Activated CD4-positive, CD25-positive, alpha-beta regulatory T cell treated with anti-CD3 and anti-CD28 coated beads, Interleukin-2, amount 50 U/mL, for 24 hours (primary cell): Measurements from ENCODE around the gene RBM26.
"Not testable (repeated sequence)": the region's sequence is repeated elsewhere in the genome, so short reads cannot be mapped to it uniquely, and the experiment has no call there.

Experiments used
- ATAC-seq, 2 donors: fragments of 150-1000 bp; cut with Tn5 transposase; one replicate each; pipeline ENCODE4 v1.10.0; 2021; ENCODE audit warnings: mild to moderate bottlenecking in 1 of 2, moderate library complexity in 1 of 2

The RBM26 gene

DNA sequence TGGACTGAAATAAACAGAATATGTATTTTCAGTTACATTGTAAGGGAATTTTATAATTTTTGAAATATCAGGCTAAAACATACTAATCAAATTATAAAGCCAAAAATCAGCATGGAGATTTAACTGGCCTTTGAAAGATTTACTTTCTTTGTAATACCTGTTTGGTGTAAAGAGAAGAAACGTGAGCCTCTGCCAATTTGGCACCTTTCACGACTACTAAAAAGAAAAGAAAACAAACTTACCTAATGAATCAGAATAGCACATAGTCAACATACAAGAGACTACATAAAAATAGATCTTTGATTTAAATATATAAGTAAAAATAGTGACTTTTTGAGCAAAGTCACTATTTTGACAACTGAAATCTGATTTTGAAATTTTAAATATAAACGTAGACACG is 87.4 kb downstream of the RBM26 start:
- no peak for ATAC-seq

DNA sequence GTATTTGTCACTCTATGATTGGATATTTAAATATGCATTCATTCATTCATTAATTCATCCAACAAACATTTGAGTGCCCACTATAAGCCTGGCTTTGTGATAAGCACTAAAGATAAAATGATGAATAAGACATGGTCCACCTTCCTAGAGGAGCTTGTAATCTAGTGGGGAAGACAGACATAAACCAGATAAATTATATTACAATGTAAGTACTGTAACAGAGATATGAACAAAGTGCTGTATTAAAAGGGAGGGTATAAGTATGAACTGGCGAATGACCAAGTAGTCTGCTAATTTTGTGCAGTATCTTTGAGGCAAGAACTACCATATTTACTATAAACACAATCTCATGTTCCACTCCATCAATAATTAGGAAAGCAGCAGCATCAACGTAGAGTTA is 88.2 kb downstream of the RBM26 start:
- no peak for ATAC-seq

DNA sequence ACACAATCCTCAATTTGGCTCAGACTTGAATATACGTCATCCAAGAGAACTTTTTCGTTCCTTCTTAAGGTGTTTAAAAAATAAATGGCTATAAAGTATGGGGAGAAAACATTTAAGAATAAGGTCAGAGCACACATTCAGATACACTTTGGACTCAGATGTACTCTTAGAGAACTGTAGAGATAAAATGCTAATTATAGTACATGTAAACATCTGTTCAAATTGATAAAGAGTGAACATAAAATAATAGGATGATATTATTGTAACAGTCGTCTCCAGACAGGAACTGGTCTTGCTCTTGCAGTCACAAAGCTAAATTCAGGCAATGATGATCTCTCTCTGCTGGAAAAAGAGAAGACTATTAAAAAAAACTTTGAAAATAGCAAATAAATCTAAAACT is 91.4 kb downstream of the RBM26 start:
- ATAC-seq: no peak

DNA sequence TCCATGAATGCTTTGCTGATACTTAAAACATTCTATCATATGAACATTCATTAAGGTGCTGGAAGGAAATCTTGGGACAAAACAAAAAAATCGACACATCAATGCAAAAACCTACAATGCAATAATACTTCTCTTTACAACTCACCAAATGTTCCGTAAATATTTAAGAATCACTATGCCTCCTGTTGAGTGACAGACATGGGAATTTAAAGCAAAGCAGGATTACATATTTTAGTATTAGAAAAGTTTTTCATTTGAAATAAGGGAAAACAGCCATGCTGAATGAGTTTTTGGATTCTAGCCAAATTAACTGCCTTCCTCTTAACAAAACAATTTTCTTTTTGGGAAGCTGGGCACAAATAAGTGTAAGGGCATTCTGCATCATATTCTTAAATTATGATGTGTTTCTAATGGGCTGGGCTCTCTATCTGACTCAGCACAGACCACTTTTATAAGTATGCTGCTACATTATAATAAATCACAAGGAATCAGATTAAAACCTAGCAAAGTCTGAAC is 93.7 kb downstream of the RBM26 start:
- ATAC-seq: no peak

DNA sequence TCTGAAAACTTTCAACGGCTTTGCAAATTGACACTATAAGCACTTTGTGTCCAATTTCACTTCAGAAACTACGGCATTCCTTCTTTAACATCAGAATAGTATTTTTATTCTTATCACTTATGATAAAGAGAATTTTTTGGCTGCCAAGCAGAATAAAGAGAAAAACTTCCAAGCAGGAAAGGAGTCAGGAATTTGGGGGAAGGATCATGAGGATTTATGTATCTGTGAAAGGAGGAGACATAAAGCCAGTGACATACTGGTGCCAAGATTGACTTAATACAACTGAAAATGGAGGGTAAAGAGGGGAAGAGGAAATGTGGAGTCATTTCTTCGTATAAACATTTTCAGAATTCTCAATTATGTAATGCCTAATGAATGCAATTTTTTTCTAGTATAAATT is 94.7 kb downstream of the RBM26 start:
- no peak for ATAC-seq

DNA sequence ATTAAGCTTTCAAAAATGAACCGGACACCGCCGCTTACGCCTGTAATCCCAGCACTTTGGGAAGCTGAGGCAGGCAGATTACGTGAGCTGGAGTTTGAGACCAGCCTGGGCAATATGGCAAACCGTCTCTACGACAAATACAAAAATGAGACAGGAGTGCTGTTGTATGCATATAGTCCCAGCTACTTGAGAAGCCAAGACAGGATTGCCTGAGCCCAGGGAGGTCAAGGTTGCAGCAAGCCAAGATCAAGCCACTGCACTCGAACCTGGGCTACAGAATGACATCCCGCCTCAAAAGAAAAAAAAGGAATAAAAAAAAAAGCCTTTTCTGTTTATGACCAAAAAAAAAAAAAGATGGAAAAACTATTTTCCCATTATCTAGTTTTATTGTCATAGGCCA is 96.4 kb downstream of the RBM26 start:
- ATAC-seq: no peak

DNA sequence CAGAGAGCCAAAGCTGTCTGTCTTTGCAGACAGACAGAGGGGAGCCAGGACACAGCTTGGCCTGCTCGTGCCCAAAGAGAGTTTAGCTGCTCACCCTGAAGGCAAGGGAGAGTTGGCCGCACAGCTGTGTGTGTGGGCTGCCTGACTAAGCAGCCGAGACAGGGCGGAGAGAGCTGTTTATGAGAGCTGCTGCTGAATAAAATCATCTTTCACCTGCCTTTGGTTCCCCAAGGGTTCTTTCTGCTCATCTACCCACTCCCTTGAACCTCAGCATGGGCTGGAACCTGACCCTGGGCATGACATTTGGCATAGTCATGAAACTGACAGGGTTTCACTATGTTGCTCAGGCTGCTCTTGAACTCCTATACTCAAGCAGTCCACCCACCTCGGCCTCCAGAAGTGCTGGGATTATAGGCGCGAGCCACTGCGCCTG is 98.2 kb downstream of the RBM26 start:
- ATAC-seq: peak in 1 of 2 donors; percentile 33

DNA sequence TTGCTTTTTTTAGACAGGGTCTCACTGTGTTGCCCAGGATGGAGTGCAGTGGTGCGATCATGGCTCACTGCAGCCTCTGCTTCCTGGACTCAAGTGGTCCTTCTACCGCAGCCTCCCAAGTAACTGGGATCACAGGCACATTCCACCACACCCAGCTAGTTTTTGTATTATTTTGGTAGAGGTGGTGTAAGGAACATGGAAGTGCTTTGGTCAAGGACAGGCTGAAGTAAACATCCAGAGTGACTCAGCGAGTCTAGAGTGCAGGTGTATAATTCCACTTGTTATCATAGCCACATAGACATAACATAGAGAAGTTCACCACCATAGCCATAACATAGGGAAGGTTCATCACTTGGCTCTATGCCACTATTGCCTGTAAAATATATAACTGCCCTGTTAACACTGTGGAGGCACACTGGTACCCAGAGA is 98.6 kb downstream of the RBM26 start:
- ATAC-seq: no peak

DNA sequence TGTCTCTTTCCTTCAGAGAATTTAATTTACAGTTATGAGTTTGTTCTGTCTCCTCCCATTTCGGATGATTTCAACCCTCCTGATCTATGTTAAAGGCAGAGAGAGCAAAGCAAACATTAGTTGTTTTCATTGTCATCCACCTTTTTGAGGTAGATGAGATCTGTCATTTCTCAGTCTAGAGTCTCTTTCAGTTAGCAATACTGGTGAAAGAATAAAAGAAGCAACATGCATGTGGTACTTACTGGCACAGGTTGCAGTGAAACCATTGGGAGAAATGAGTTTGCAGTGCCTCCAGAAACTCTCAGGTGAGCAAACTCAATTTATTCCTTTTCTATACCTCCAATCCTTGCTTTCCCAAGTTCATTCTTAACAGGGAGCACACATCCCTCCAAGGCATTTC is 99.4 kb downstream of the RBM26 start:
- no peak for ATAC-seq

DNA sequence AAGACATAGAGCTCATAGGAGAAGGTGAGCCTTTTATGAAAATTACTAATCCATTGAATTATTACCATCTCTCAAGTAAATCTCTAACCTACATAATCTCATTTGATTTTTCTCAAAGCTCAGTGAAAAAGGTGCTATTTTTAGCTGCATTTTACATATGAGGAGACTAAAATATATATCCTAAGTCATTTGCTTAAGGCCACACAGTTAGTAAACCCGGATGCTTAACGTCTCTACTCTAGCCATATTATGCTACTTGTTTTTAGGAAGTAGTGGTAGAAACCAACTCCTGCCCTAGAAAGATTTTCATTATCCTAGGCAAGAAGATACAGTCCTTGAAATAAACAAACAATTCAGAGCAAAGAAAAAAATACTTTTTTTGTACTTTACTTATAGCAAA is 108.9 kb downstream of the RBM26 start:
- no peak for ATAC-seq

DNA sequence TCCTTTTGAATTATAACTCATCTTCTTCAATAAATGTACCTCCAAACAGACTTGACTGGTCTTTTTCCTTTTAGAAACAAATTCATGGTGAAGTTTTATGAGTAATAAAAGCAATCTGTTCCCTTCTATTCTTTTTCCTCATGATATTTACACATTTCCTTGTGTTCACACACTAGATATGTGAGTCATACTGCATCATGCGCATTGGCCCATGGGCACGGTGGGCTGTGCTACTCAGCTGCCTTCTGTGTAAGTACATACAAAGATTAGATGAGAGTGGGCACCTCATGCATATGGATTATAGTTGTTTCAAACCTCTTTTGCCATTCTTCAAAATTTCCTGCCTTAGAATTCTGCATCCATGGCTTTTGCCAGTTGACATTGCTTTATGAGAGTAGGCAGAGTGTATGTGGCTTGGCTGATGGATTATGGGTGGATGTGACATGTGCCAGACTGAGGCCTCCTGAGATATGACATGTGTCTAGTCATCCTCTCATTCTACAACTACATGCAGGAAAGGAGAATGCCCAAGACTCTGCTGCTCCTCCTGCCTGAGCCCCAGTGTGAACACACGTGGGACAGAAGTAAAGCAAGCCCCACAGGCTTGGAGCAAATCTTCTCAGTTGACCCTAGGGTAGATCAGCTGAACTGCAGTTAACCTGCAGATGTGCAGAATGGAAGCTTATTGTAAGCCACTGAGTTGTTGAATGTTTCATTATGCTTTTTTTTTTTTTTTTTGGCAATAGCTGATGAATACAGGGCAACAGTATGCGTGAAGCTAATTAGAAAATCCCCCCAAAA is 109.9 kb downstream of the RBM26 start:
- ATAC-seq: no peak

DNA sequence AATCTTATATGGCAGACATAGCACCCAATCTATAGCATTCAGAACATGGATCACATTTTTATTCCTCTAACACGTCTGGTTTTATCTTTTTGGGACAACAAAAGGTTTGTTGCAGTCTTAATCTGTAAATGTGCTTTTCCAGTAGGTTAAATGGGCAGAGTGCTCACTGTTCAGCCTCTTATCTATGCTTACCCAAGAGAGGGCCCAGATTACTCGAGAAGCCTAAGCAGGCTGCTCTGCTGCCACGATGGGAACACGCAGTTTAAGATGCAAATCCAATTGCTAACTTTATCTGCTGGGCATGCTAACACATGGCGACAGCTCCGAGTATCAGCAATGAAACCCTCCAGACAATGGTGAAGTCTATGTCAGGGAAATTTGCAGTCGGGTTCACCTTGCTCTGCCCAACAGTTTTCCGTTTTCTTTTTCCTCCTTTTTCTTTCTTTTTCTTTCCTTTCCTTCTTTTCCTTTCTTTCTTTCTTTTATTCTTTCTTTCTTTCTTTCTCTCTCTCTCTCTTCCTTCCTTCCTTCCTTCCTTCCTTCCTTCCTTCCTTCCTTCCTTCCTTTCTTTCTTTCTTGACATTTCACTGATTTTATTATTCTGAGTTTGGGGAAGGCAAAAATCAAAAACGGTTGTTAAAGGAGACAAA is 115.3 kb downstream of the RBM26 start:
- no peak for ATAC-seq

DNA sequence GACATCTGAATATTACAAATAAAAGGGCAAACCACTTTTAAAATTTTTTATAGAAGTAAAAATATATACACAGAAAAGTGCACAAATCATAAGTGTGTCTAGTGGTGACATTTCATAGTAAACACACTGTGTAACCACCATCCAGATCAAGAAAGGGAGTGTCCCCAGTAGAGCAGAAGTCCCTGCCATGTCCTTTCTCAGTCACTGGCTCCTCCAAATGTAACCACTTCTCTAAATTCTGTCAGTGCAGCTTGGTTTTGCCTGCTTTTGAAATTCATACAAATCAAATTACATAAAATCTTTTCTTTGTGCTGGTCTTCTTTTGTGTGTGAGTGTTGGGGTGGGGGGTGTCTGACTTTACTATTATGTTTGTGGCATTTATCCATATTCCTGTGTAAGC is 116.5 kb downstream of the RBM26 start:
- no peak for ATAC-seq

DNA sequence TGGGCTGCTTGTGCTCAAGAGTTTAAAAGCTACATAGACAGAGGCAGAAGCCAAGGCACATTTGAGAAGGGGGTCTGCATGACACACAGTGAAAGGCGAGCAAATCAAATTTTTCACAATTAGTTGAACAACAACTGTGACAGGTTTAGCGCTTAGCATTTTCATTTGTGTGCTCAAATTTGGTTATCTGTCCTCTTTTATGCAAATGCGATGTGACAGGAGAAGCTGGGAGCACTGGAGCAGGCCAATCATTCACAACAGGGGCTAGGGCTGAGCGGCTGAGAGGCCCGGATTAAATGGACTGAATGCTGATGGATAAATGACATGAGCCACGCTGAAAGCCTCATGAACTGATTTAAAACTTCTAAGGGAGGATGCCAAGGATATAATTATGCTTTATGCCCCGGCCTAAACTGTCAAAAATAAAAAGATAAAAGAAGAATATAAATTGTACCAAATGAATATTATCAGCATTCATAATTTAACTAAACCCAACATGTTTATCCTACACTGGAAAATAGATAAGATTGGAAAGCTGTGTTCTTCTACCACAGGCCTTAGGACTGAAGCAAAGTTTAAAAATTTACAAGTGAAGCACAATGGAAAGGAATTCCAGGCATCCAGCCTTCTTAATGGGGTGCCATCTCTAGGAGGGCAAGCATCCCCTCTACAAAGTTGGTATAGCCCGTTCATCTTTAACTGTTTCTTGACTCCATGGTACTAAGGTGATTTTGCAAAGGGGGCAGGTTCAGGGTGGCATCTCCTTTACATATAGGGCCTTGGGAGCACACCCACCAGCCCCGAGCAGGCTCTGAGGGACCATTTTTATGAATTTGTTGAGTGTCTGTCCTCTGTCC is 117.9 kb downstream of the RBM26 start:
- ATAC-seq: no peak

DNA sequence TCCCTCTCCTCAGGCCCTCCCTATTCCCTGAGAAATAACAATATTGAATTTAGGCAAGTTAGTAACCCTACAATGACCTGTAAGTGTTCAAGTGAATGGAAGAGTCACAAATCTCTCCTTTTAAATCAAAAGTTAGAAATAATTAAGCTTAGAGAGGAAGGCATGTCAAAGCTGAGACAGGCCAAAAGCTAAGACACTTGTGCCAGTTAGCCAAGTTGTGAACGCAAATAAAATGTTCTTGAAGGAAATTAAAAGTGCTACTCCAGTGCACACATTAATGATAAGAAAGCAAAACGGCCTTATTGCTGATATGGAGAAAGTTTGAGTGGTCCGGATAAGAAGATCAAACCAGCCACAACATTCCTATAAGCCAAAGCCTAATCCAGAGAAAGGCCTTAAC is 120.9 kb downstream of the RBM26 start:
- no peak for ATAC-seq

DNA sequence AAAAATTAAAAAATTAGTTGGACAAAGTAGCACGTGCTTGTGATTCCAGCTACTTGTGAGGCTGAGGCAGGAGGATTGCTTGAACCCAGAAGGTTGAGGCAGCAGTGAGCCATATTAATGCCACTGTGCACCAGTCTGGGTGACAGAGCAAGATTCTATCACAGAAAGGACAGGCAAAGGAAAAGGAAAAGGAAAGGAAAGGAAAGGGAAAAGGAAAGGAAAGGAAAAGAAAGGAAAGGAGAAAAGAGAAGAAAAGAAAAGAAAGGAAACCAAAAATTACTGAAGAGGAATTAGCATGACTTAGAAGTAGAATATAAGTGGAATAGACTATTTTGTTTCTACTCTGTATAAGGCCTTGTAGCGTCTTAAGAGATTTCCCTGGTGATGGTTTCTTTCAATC is 122.3 kb downstream of the RBM26 start:
- ATAC-seq: no peak

DNA sequence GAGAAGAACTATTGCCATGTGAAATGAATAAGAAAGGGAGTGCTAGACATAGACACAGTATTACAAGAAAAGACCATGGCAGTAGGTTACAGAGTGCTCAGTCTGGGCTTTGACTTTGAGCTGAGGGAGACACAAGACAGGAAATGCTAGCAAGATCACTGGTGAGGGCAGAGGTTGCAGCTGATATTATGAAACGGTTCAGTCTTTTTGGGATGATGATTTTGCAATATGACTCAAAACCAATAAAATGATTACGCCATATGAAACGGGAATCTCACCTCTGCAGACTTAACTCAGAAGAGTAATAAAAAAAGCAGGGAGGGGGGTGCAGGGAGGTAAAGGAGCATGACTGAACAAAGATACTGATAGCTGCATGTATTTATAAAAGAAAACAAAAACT is 123.1 kb downstream of the RBM26 start:
- no peak for ATAC-seq

DNA sequence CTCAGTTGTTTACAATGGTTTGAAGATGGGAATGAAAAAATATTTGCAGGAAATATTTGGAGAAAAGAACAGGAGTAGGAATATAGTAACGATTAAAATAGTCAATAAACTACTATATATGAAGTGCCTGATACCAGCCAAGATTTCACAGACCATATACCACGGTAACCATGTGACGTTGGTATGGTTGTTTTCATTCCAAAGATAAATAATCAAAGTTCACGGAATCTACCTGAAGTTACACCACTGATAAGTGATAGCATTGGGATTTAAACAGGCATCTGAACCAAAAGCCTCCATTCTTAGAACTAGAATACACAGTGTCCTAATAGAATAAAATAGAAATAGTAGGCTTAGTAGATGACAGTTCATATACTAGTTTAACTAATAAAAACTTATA is 123.5 kb downstream of the RBM26 start:
- no peak for ATAC-seq

DNA sequence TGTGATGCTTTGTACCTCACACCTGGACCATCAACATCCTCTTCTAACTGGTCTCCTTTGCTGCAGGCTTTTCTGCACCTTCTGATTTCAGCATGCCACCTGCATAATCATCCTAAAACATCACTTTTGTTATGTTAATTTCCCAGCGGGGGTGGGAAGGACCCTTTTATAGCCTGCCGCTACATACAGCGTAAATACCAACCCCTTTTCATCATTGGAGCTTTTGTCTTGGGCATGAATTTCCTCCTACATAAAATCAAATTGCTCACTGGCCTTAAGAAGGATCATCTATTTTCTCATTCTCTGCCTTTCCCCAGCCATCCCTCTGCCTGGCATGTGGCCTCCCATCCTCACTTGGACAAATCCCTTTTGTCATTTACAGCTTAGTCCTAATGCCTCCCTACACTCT is 124.7 kb downstream of the RBM26 start:
- no peak for ATAC-seq

DNA sequence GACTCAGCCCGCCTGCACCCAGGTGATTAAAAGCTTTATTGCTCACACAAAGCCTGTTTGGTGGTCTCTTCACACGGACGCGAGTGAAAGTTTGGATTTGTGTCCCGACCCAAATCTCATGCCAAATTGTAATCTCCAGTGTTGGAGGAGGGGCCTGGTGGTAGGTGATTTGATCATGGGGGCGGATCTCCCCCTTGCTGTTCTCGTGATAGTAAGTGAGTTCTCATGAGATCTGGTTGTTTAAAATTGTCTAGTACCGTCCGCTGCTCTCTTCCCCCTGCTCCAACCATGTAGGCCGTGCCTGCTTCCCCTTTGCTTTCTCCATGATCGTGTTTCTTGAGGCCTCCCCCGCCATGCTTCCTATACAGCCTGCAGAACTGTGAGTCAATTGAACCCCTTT is 126.3 kb downstream of the RBM26 start:
- ATAC-seq: not testable (repeated sequence)

DNA sequence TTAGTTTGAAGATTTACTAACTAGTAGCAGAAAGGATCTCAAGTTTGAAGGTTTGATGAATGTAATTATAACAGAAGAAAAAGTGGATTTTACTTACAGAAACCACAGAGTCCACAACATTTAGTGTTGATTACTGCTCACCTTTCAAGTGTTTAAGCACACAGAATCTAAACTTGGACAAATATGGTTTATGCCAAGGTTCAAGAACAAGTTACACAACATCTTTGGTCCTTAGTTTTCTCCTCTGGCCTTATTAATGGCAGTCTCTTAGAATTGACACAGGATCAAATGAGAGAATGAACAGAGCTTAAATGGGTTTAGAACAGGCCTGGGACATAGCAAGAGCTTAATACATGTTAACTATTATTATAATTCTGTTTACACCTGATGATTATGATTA is 133.0 kb downstream of the RBM26 start:
- no peak for ATAC-seq

DNA sequence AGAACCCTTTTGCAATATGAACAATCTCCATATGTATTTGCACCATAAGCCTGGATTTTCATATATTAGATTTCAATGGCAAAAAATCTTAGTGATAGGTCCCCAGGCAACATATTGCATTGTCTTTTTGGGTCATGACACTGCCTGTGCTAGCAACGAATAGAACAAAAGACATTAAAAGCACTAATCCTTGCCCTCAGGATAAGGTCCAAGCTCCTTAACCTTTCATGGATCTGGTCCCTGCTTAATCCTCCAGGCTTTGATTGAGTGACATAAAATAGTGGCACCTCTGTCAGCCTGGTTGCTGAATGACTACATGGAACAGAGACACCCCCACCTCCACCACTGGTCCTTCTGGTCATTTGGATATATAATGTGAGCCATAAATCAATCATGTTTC is 134.4 kb downstream of the RBM26 start:
- ATAC-seq: no peak

DNA sequence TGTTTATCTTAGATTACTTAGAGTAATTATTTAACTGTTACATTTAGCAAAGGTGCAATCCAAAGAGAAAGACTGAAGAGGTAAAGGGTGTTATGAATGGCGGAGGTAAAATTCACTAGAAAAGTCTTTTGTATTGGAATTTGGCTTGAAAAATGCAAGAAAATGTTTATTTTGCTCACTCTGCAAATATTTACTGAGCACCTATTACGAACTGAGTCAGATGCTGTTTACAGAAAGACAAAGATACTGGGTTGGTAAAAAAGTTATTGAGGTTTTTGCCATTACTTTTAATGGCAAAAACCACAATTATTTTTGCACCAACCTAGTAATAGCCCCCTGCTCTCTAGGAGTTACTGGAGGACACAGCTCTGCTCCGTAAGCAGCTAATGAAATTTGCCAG is 135.2 kb downstream of the RBM26 start:
- no peak for ATAC-seq
